Activated T-helper 1 cell treated with anti-CD3 and anti-CD28 coated beads, Interleukin-12 subunit alpha, Interleukin-12 subunit beta, Interleukin-2, Interleukin-4 antibody, amounts not matched to agents 30 ng/mL and 10 ng/mL and 1 ng/mL, durations not matched to agents 14 hours and 24 hours and 36 hours (primary cell): ENCODE measurements around the gene FMO3. TPM values are rescaled to one million over a fixed set of nuclear protein-coding genes. Genes with fewer than 3 reads are reported as not detected.

Experiments
- DNase-seq: peaks from one replicate; pipeline ENCODE4 v3.0.0; 2021; ENCODE audit warnings: low spot score
- H3K27ac Mint-ChIP-seq: one replicate; pipeline ENCODE4 v1.8.0; 2021; ENCODE audit warnings: mild to moderate bottlenecking, mixed read lengths
- H3K27me3 Mint-ChIP-seq: one replicate; pipeline ENCODE4 v1.8.0; 2022; ENCODE audit warnings: mild to moderate bottlenecking, moderate library complexity, mixed read lengths; ENCODE audit not compliant: insufficient read depth
- H3K36me3 Mint-ChIP-seq: one replicate; pipeline ENCODE4 v1.8.0; 2021; ENCODE audit warnings: low read depth, mixed read lengths
- H3K4me1 Mint-ChIP-seq: one replicate; pipeline ENCODE4 v1.8.0; 2021; ENCODE audit warnings: low read depth, mixed read lengths
- H3K4me3 Mint-ChIP-seq: one replicate; pipeline ENCODE4 v1.8.0; 2021; ENCODE audit warnings: mild to moderate bottlenecking, moderate library complexity, mixed read lengths
- H3K9me3 Mint-ChIP-seq: one replicate; pipeline ENCODE4 v1.8.0; 2021; ENCODE audit warnings: mixed read lengths
- intact Hi-C: fragments of 100-400 bp; cut with micrococcal nuclease; formaldehyde crosslinking; loops from one replicate; pipeline ENCODE4 v1.15.1; 2024
- total RNA-seq: library from RNA; stranded (reverse); gene quantifications from 2 replicates; pipeline ENCODE4 v1.2.3, GENCODE V29; 2022

The FMO3 gene
- total RNA-seq = not detected in 2 replicates

DNA sequence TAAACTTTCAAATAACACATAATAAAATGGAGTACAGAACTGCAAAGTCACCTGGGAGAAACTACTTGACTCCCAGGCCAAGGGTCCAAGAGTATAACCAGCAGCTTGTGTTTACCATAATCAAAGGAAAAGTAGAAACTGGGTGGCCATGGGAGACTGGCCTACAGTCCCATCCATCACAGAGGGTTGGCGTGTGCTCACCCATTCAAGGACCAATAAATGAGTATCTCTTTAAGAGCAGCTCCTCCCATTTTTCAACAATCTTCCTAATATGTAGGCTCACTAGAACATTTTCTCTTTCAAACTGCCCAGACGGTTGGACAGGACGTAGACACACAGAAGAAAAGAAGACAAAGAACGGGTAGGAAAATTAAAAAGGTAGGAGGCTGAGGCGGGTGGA, at the start of gene FMO3:
FMO3 (plus strand) TSS at position 302 of the 400 bp plus-strand sequence. CDS start 1,754 bp downstream, outside the sequence.
- intact Hi-C loops = no loop called here
- Mint-ChIP-seq H3K4me1 (no peaks in the 10 kb centered on the region), H3K36me3 (no peaks in the 10 kb centered on the region), H3K9me3 (no peaks in the 10 kb centered on the region), H3K4me3 (no peak within 1 kb of the TSS), H3K27me3 (peaks cover 2% of the 10 kb centered on the region), H3K27ac (no peak within 1 kb of the TSS)
- no peak for DNase-seq

GRCh38 chr1:171048014-171048413, 42.7 kb upstream of the FMO3 start:
- peaks cover 9% of the 10 kb centered on the region for H3K9me3 Mint-ChIP-seq
- intact Hi-C loops = no loop called here
- no peak for DNase-seq
- H3K27ac Mint-ChIP-seq = no peak overlapping the region
- H3K36me3 Mint-ChIP-seq = no peaks in the 10 kb centered on the region
- no peak overlapping the region for H3K4me3 Mint-ChIP-seq
- H3K27me3 Mint-ChIP-seq = no peaks in the 10 kb centered on the region
- H3K4me1 Mint-ChIP-seq = no peaks in the 10 kb centered on the region

DNA sequence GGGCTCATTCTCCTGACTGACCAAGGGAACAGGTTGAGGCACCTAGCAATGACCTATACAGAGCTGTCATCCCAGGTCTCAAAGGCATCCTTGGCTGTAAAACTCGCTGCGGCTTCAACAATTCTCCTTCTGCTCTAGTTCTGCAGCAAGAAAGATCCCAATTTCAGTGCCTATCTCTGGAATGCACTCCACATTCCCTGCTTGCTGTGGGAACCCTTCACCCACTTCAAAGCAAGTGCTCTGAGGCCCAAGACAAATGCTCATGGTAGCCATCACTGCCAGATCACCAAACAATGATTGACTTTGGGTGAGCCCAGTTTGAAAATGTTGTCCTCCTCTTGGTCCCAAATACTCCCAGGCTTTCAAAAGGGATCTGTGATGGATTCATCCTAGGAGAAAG, 37.7 kb upstream of the FMO3 start:
- H3K27me3 Mint-ChIP-seq = no peaks in the 10 kb centered on the region

DNA sequence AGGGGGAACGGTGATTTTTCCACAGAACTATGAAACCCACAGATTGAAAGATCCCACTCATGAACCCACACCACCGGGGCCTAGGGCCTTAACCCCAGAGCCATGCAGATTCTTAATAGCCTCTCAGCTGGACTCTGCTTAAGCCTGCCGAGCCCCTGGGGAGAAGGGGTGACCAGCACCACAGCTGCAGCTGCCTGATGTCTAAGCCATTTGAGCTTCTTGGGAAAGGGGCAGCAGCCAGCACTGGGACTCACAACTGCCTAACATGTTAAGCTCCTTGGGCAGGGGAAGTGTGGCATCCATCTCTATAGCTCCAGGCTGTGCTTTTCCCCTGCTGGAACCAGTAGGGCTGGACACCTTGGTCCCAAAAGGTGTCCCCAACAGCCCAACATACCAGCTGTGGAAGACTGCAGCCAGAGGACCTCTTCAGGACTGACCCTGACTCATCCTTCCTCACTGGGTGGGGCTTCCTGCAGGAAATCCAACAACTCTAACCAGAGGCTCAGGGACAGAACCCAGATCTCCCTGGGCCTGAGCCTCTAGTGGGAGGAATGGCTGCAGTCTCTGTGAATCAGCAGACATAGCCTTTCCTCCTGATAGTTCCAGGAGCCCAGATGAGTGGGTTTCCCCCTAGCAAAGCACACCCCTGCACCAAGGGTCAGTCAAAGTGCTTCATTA, 34.6 kb upstream of the FMO3 start:
- no peaks in the 10 kb centered on the region for H3K4me1 Mint-ChIP-seq
- no peaks in the 10 kb centered on the region for H3K36me3 Mint-ChIP-seq

More for the DNA sequence above, 37.7 kb upstream of the FMO3 start:
- no peaks in the 10 kb centered on the region for H3K4me1 Mint-ChIP-seq
- no peak overlapping the region for H3K27ac Mint-ChIP-seq
- H3K4me3 Mint-ChIP-seq = no peak overlapping the region
- no peak for DNase-seq
- no peaks in the 10 kb centered on the region for H3K9me3 Mint-ChIP-seq
- intact Hi-C loops = no loop called here
- H3K36me3 Mint-ChIP-seq = no peaks in the 10 kb centered on the region

GRCh38 chr1:171061425-171062143, 29.1 kb upstream of the FMO3 start:
- Mint-ChIP-seq H3K27ac (no peak overlapping the region), H3K9me3 (no peaks in the 10 kb centered on the region), H3K4me1 (no peaks in the 10 kb centered on the region), H3K27me3 (no peaks in the 10 kb centered on the region), H3K4me3 (no peak overlapping the region), H3K36me3 (no peaks in the 10 kb centered on the region)
- intact Hi-C loops = no loop called here
- no peak for DNase-seq

More for the DNA sequence above, 34.6 kb upstream of the FMO3 start:
- no peak for DNase-seq
- intact Hi-C loops = no loop called here
- H3K4me3 Mint-ChIP-seq = no peak overlapping the region
- H3K27ac Mint-ChIP-seq = no peak overlapping the region
- no peaks in the 10 kb centered on the region for H3K9me3 Mint-ChIP-seq
- H3K27me3 Mint-ChIP-seq = no peaks in the 10 kb centered on the region

DNA sequence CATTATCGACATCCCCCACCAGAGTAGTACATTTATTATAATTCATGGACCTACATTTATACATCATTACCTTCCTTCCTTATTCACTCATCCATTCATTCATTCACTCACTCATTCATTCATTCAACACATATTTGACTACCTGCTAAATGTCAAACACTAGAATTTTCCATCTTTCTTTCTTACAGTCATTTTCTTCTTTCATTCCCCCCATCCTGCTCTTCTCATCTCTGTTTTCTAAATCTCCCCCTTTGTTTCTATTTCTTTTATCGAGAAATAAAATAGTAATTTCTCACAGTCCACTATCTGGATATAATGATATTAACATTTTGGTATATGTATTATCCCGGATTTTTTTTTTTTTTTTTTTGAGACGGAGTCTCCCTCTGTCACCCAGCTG, 27.8 kb upstream of the FMO3 start:
- Mint-ChIP-seq H3K4me1 (no peaks in the 10 kb centered on the region), H3K27me3 (no peaks in the 10 kb centered on the region), H3K36me3 (no peaks in the 10 kb centered on the region), H3K9me3 (no peaks in the 10 kb centered on the region), H3K27ac (no peak overlapping the region), H3K4me3 (no peak overlapping the region)
- no peak for DNase-seq
- intact Hi-C loops = no loop called here

- no peak for DNase-seq
- H3K4me3 Mint-ChIP-seq = no peak overlapping the region
- no peaks in the 10 kb centered on the region for H3K27me3 Mint-ChIP-seq
- H3K36me3 Mint-ChIP-seq = no peaks in the 10 kb centered on the region
- H3K4me1 Mint-ChIP-seq = no peaks in the 10 kb centered on the region
- no peak overlapping the region for H3K27ac Mint-ChIP-seq
- no peaks in the 10 kb centered on the region for H3K9me3 Mint-ChIP-seq
- intact Hi-C loops = no loop called here
Observed at GRCh38 chr1:171075041-171075440, 15.7 kb upstream of the FMO3 start.

GRCh38 chr1:171081314-171081753, 9.4 kb upstream of the FMO3 start:
- no peaks in the 10 kb centered on the region for H3K4me1 Mint-ChIP-seq
- no peaks in the 10 kb centered on the region for H3K9me3 Mint-ChIP-seq
- no peak overlapping the region for H3K27ac Mint-ChIP-seq
- peaks cover 2% of the 10 kb centered on the region for H3K27me3 Mint-ChIP-seq
- no peak overlapping the region for H3K4me3 Mint-ChIP-seq
- no peak for DNase-seq
- intact Hi-C loops = loop anchor here (10.0 kb wide), 1 partner anchor 233 kb away; the partner anchor contains the start of gene FMO4
- no peaks in the 10 kb centered on the region for H3K36me3 Mint-ChIP-seq

- Mint-ChIP-seq H3K27me3 (peaks cover 2% of the 10 kb centered on the region), H3K9me3 (no peaks in the 10 kb centered on the region), H3K36me3 (no peaks in the 10 kb centered on the region), H3K4me1 (no peaks in the 10 kb centered on the region), H3K4me3 (no peak overlapping the region), H3K27ac (no peak overlapping the region)
- no peak for DNase-seq
- intact Hi-C loops = loop anchor here (10.0 kb wide), 1 partner anchor 233 kb away; the partner anchor contains the start of gene FMO4
Observed at GRCh38 chr1:171081763-171082201, 8.9 kb upstream of the FMO3 start.

DNA sequence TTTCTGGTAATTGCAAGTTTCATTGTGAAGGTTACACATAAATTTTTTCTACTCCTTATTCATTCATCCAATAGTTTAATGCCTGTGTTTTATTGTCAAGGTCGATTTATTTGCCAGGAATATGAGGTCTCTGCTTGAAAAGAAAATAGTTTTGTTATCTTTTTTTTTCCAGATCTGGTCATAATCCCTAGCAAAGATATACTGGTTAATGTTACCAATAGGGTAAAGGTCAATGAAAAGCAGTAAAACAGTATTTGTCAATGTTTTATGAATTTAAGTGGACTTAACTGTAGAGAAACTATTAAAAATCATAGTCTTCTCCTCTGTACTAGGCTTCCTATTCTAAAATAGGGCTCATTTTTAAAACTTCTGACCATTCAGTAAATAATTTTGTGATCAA, 8.1 kb upstream of the FMO3 start:
- intact Hi-C loops = loop anchor here (10.0 kb wide), 1 partner anchor 232 kb away; the partner anchor contains the start of gene FMO4
- Mint-ChIP-seq H3K4me1 (no peaks in the 10 kb centered on the region), H3K9me3 (no peaks in the 10 kb centered on the region), H3K36me3 (no peaks in the 10 kb centered on the region), H3K27ac (no peak overlapping the region), H3K27me3 (peaks cover 2% of the 10 kb centered on the region), H3K4me3 (no peak overlapping the region)
- no peak for DNase-seq

DNA sequence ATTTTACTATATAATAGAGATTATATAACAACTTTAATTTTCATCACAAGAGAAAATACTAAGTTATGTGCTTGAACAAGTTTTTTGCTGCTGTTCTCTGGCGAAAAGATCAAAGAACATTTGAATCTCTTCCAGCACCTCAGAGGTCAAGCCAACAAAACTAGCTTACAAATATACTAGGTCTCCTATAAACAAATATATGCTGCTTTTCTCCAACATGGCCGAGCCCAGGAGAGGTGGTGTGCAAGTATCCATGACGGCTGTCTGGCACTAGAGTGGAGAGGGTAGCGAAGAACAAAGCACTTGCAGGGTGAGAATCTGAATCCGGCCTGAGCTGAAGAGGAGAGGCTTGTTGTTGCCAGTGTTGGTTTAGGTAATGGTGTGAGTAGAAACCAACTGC, 7.5 kb upstream of the FMO3 start:
- DNase-seq = no peak
- Mint-ChIP-seq H3K27me3 (peaks cover 2% of the 10 kb centered on the region), H3K9me3 (no peaks in the 10 kb centered on the region), H3K4me1 (no peaks in the 10 kb centered on the region), H3K4me3 (no peak overlapping the region), H3K36me3 (no peaks in the 10 kb centered on the region), H3K27ac (no peak overlapping the region)
- intact Hi-C loops = loop anchor here (10.0 kb wide), 1 partner anchor 232 kb away; the partner anchor contains the start of gene FMO4

DNA sequence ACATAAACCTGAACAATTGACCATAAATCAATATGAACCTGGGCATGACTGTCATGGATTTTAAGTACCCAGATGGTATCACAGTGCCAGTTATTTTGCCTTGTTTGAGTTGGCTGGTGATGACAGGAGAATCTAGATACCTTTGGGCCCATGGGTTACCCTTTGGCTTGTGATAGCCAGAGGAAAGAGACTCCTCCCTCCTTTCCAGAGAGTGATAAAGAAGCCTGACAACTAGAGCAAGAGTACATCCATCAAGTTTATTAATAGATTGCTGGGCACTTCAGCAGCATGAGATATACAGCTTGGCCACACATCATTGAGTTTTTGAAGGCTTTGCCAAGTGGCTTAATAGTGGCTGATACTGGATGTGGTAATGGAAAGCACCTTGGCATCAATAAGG, 6.6 kb upstream of the FMO3 start:
- no peak overlapping the region for H3K27ac Mint-ChIP-seq
- no peak for DNase-seq
- H3K4me3 Mint-ChIP-seq = no peak overlapping the region
- no peaks in the 10 kb centered on the region for H3K4me1 Mint-ChIP-seq
- no peaks in the 10 kb centered on the region for H3K36me3 Mint-ChIP-seq
- H3K27me3 Mint-ChIP-seq = peaks cover 2% of the 10 kb centered on the region
- H3K9me3 Mint-ChIP-seq = no peaks in the 10 kb centered on the region
- intact Hi-C loops = loop anchor here (10.0 kb wide), 1 partner anchor 231 kb away; the partner anchor contains the start of gene FMO4

- H3K9me3 Mint-ChIP-seq = no peaks in the 10 kb centered on the region
- H3K4me1 Mint-ChIP-seq = no peaks in the 10 kb centered on the region
- H3K4me3 Mint-ChIP-seq = no peak overlapping the region
- no peaks in the 10 kb centered on the region for H3K36me3 Mint-ChIP-seq
- DNase-seq = no peak
- intact Hi-C loops = loop anchor here (10.0 kb wide), 1 partner anchor 230 kb away; the partner anchor contains the start of gene FMO4
- H3K27me3 Mint-ChIP-seq = peaks cover 2% of the 10 kb centered on the region
- no peak overlapping the region for H3K27ac Mint-ChIP-seq
Observed at GRCh38 chr1:171084870-171085269, 5.8 kb upstream of the FMO3 start.
